Memory B cell (primary cell): ENCODE data around the gene PLBD2.
A peak's percentile ranks its signal among the peaks of the same experiment; 100 is the strongest.

Experiments used
- ATAC-seq: fragments of 150-1000 bp; cut with Tn5 transposase; 2 replicates; pipeline ENCODE4 v1.10.0; 2021; ENCODE audit warnings: low read depth, mild to moderate bottlenecking, moderate library complexity
- DNase-seq, 2 donors: peaks; one replicate each; pipeline ENCODE4 v3.0.0; 2022; ENCODE audit warnings: low spot score in 2 of 2
- H3K27ac Mint-ChIP-seq: one replicate; pipeline ENCODE4 v1.8.0; 2022; ENCODE audit warnings: mild to moderate bottlenecking, moderate library complexity, mixed read lengths
- H3K27me3 Mint-ChIP-seq: one replicate; pipeline ENCODE4 v1.8.0; 2022; ENCODE audit warnings: mixed read lengths
- H3K36me3 Mint-ChIP-seq: one replicate; pipeline ENCODE4 v1.8.0; 2022; ENCODE audit warnings: mild to moderate bottlenecking, mixed read lengths
- H3K4me1 Mint-ChIP-seq: one replicate; pipeline ENCODE4 v1.8.0; 2022; ENCODE audit warnings: mixed read lengths
- H3K4me3 Mint-ChIP-seq: one replicate; pipeline ENCODE4 v1.8.0; 2022; ENCODE audit warnings: mild to moderate bottlenecking, moderate library complexity, mixed read lengths
- H3K9me3 Mint-ChIP-seq: one replicate; pipeline ENCODE4 v1.8.0; 2022; ENCODE audit warnings: mixed read lengths

PLBD2 gene

DNA sequence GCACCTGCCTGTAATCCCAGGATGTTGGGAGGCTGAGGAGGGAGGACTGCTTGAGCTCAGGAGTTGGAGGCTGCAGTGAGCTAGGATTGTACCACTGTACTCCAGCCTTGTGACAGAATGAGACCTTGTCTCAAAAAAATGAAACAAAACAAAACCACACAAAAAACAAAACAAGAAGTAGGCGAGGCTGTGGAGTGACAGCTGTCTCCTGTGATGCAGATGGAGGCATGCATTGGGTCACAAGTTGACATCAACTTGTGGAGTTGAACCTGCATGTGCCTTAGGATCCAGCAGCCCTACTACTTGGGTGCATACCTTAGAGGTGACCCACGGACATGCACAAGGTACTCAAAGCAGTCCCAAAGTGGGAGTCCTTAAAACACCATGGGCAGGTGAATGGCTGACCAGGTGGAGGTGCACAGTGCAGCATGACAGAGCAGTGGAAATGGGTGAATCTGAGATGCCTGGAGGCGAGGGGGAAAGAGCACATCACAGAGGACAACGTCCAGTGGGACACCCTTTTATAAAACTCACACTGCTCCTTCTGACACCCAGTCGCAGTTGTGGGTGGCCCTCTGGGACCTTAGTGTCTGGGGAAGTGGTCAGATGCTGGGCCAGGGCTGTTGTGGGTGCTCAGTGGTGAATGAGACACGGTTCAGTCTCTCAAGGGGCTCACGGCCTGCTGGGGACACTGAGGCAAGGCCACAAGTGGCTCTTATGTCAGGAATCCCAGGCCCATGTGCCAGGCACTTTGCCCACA is 12.7 kb downstream of the PLBD2 start:
- H3K4me3 Mint-ChIP-seq: no peak overlapping the region
- no peak for DNase-seq

GRCh38 chr12:113371808-113372207 is 13.4 kb downstream of the PLBD2 start:
- no peak overlapping the region for H3K27ac Mint-ChIP-seq
- DNase-seq: no peak
- H3K4me3 Mint-ChIP-seq: no peak overlapping the region
- ATAC-seq: no peak
- H3K9me3 Mint-ChIP-seq: no peaks in the 10 kb centered on the region
- H3K27me3 Mint-ChIP-seq: no peaks in the 10 kb centered on the region
- peaks cover 25% of the 10 kb centered on the region for H3K36me3 Mint-ChIP-seq
- peaks cover 8% of the 10 kb centered on the region for H3K4me1 Mint-ChIP-seq

More for the DNA sequence above, 12.7 kb downstream of the PLBD2 start:
- Mint-ChIP-seq H3K9me3 (no peaks in the 10 kb centered on the region), H3K4me1 (peaks cover 8% of the 10 kb centered on the region), H3K36me3 (peaks cover 26% of the 10 kb centered on the region), H3K27ac (no peak overlapping the region), H3K27me3 (no peaks in the 10 kb centered on the region)
- peak; percentile 38 for ATAC-seq

- H3K4me3 Mint-ChIP-seq: no peak overlapping the region
- H3K9me3 Mint-ChIP-seq: no peaks in the 10 kb centered on the region
- H3K36me3 Mint-ChIP-seq: peaks cover 27% of the 10 kb centered on the region
- peaks cover 8% of the 10 kb centered on the region for H3K4me1 Mint-ChIP-seq
- no peak overlapping the region for H3K27ac Mint-ChIP-seq
- H3K27me3 Mint-ChIP-seq: no peaks in the 10 kb centered on the region
- DNase-seq: no peak
- no peak for ATAC-seq
These were observed 14.0 kb downstream of the PLBD2 start for GRCh38 chr12:113372371-113372770.

DNA sequence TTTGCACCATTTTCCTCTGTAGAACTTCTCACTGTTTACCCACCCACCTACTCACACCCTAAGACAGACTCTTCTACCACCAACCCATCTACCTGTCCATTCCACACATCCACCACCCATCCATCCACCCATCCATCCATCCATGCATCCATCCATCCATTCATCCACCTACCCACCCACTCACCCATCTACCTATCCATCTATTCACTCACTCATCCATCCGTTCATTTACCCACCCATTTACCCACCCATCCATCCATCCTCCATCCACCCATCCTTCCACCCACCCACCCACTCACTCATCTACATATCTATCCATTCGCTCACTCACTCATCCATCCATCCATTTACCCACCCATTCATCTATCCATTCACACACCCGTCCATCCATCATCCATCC is 15.1 kb downstream of the PLBD2 start:
- H3K27ac Mint-ChIP-seq: no peak overlapping the region
- peaks cover 30% of the 10 kb centered on the region for H3K36me3 Mint-ChIP-seq
- no peak overlapping the region for H3K4me3 Mint-ChIP-seq
- H3K4me1 Mint-ChIP-seq: peaks cover 8% of the 10 kb centered on the region
- DNase-seq (no peak), ATAC-seq (no peak)
- no peaks in the 10 kb centered on the region for H3K27me3 Mint-ChIP-seq
- no peaks in the 10 kb centered on the region for H3K9me3 Mint-ChIP-seq

- DNase-seq (no peak), ATAC-seq (no peak)
- Mint-ChIP-seq H3K9me3 (no peaks in the 10 kb centered on the region), H3K27me3 (no peaks in the 10 kb centered on the region), H3K4me3 (no peak overlapping the region), H3K27ac (no peak overlapping the region), H3K36me3 (peaks cover 30% of the 10 kb centered on the region), H3K4me1 (peaks cover 8% of the 10 kb centered on the region)
These were observed 15.6 kb downstream of the PLBD2 start for GRCh38 chr12:113373969-113374368.

DNA sequence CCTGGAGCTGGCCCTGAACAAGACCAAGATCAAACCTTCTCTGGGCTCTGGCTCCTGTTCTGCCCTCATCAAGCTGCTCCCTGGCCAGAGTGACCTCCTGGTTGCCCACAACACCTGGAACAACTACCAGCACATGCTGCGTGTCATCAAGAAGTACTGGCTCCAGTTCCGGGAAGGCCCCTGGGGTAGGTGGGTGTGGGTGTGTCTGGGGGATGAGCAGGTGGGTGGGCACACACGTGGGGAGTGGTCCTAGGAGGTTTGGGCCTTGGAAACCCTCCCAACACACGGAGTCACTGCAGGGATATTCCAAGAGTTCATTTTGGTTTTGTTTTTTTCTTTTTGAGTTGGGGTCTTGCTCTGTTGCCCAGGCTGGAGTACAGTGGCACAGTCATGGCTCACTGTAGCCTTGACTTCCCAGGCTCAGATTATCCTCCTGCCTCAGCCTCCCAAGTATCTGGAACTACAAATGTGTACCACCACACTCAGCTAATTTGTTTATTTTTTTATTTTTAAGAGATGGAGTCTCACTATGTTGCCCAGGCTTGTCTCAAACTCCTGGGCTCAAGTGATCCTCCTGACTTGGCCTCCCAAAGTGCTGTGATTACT is 16.5 kb downstream of the PLBD2 start:
- no peaks in the 10 kb centered on the region for H3K9me3 Mint-ChIP-seq
- peaks cover 32% of the 10 kb centered on the region for H3K36me3 Mint-ChIP-seq

DNA sequence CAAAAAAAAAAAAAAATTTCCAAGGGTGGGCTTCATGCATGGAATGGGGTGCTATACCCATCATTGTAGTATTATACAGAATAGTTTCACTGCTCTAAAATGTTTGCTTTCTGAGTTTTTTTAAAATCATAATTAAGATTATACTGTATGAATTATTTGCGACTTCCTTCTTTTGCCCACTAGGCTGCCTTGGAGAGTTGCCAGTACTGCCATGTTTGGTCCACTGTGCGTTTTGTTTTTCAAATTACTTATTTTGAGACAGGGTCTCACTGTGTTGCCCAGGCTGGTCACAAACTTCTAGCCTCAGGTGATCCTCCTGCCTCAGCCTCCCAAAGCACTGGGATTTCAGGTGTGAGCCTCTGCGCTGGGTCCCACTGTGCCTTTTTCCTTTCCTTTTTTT is 19.9 kb downstream of the PLBD2 start:
- DNase-seq (no peak), ATAC-seq (no peak)
- no peaks in the 10 kb centered on the region for H3K27me3 Mint-ChIP-seq
- peaks cover 30% of the 10 kb centered on the region for H3K36me3 Mint-ChIP-seq
- no peak overlapping the region for H3K4me3 Mint-ChIP-seq
- H3K27ac Mint-ChIP-seq: no peak overlapping the region
- H3K4me1 Mint-ChIP-seq: no peaks in the 10 kb centered on the region
- H3K9me3 Mint-ChIP-seq: no peaks in the 10 kb centered on the region

More for the DNA sequence above, 16.5 kb downstream of the PLBD2 start:
- Mint-ChIP-seq H3K4me3 (no peak overlapping the region), H3K27me3 (no peaks in the 10 kb centered on the region), H3K27ac (no peak overlapping the region), H3K4me1 (peaks cover 8% of the 10 kb centered on the region)
- no peak for ATAC-seq
- no peak for DNase-seq

GRCh38 chr12:113381220-113381619 is 22.8 kb downstream of the PLBD2 start:
- DNase-seq (no peak), ATAC-seq (no peak)
- Mint-ChIP-seq H3K4me1 (no peaks in the 10 kb centered on the region), H3K4me3 (no peak overlapping the region), H3K9me3 (no peaks in the 10 kb centered on the region), H3K27ac (no peak overlapping the region), H3K27me3 (no peaks in the 10 kb centered on the region), H3K36me3 (peaks cover 21% of the 10 kb centered on the region)

GRCh38 chr12:113382206-113382605 is 23.8 kb downstream of the PLBD2 start:
- H3K9me3 Mint-ChIP-seq: no peaks in the 10 kb centered on the region
- no peak overlapping the region for H3K4me3 Mint-ChIP-seq
- no peaks in the 10 kb centered on the region for H3K4me1 Mint-ChIP-seq
- H3K36me3 Mint-ChIP-seq: peaks cover 21% of the 10 kb centered on the region
- no peak for ATAC-seq
- no peak for DNase-seq
- H3K27me3 Mint-ChIP-seq: no peaks in the 10 kb centered on the region
- no peak overlapping the region for H3K27ac Mint-ChIP-seq

DNA sequence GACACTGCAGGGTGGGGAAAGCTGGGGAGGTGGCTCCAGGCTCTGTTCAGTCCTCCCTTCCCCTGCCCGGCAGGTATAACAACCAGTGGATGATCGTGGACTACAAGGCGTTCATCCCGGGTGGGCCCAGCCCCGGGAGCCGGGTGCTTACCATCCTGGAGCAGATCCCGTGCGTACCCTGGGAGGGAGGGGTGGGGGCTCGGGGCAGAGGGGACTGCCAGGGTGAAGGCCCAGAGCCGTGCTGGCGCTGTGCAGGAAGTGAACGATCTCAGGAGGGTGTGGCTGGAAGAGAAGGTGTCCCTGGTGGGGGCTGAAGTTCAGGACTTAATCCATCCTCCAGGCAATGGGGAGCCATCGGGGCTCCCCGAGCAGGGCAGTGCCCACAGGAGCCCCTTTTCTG is 26.4 kb downstream of the PLBD2 start:
- Mint-ChIP-seq H3K4me1 (no peaks in the 10 kb centered on the region), H3K4me3 (no peak overlapping the region), H3K27ac (no peak overlapping the region)

DNA sequence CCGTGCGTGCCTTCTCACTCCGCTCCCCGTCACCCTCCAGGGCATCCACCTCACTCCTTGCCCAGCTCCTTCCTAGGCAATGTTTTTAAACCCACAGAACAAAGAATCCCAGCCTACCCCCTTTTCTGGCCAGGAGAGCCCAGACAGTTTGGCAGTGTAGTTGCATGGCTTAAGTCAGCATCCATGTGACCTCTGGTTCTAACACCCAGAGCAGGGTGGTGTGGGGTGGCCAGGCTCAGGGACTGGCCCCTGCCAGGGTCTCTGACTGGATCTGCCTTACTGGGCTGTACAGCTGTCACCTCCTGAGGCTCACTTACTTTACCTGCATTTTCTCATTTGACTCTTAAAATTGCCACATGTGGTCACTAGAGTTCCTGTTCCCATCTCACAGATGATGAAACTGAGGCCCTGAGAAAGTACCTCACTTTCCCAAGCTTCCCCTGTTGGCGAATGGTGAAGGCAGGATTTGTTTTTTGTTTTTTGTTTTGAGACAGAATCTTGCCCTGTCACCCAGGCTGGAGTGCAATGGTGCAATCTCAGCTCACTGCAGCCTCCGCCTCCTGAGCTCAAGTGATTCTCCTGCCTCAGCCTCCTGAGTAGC is 27.0 kb downstream of the PLBD2 start:
- Mint-ChIP-seq H3K9me3 (no peaks in the 10 kb centered on the region), H3K4me1 (no peaks in the 10 kb centered on the region), H3K4me3 (no peak overlapping the region), H3K36me3 (peaks cover 20% of the 10 kb centered on the region), H3K27me3 (no peaks in the 10 kb centered on the region), H3K27ac (no peak overlapping the region)
- DNase-seq: no peak
- ATAC-seq: no peak

More for the DNA sequence above, 26.4 kb downstream of the PLBD2 start:
- Mint-ChIP-seq H3K27me3 (no peaks in the 10 kb centered on the region), H3K36me3 (peaks cover 21% of the 10 kb centered on the region), H3K9me3 (no peaks in the 10 kb centered on the region)
- DNase-seq: no peak
- no peak for ATAC-seq

DNA sequence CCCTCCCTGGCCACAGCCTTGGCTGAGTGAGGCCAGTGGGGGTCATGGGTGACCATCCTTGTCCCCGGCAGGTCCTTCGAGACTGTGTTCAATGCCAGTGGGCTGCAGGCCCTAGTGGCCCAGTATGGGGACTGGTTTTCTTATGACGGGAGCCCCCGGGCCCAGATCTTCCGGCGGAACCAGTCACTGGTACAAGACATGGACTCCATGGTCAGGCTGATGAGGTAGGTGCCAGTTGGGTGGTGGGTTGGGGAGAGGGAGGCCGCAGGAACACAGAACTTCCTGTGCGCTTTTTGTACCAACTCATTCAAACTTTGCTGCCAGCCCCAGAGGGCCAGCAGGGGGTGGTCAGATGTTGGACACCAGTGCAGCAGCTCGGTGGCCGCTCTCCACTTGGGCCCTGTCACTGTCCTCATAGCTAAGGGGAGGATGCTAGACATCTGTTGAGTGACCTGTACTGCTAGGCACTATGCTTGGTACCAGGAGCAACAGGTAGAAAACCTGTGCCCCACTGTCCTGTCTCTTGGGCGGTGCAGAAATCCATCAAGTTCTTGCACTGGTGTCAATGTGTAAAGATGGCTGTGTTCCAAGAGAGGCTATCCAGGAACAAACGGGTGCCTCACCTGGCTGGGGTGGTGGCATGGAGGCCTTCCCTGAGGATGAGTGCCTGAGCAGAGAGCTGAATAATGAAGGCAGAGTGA is 28.6 kb downstream of the PLBD2 start:
- Mint-ChIP-seq H3K27me3 (no peaks in the 10 kb centered on the region), H3K4me3 (no peak overlapping the region), H3K27ac (no peak overlapping the region), H3K36me3 (peaks cover 18% of the 10 kb centered on the region), H3K9me3 (no peaks in the 10 kb centered on the region), H3K4me1 (no peaks in the 10 kb centered on the region)
- ATAC-seq: no peak
- DNase-seq: no peak

DNA sequence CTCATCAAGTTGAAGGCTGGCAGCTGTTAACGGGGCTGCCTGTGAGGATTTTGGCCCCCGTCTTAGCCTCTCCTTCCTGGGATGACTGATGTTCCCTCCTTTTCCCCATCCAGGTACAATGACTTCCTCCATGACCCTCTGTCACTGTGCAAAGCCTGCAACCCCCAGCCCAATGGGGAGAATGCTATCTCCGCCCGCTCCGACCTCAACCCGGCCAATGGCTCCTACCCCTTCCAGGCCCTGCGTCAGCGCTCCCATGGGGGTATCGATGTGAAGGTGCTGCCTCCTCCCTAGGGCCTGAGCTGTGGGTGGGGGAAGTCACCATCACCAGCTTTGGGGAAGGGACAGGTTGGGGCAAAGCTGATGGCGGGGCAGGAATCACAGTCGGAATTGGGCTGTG is 29.2 kb downstream of the PLBD2 start:
- no peak overlapping the region for H3K27ac Mint-ChIP-seq
- DNase-seq (no peak), ATAC-seq (no peak)
- H3K36me3 Mint-ChIP-seq: peaks cover 18% of the 10 kb centered on the region
- H3K4me3 Mint-ChIP-seq: no peak overlapping the region
- no peaks in the 10 kb centered on the region for H3K9me3 Mint-ChIP-seq
- no peaks in the 10 kb centered on the region for H3K27me3 Mint-ChIP-seq
- no peaks in the 10 kb centered on the region for H3K4me1 Mint-ChIP-seq

DNA sequence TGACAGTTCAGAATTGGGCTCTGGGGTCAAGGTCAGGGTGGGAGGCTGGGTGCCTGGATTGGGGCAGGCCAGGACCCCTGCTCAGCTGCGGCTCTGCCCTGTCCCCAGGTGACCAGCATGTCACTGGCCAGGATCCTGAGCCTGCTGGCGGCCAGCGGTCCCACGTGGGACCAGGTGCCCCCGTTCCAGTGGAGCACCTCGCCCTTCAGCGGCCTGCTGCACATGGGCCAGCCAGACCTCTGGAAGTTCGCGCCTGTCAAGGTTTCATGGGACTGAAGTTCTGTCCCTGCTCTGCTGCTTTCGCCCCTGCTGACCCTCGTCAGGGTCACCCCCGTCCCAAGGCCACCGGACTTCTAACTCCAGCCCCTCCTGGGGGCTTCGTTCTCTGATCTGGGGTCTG is 30.0 kb downstream of the PLBD2 start:
- ATAC-seq: no peak

More for the DNA sequence above, 30.0 kb downstream of the PLBD2 start:
- Mint-ChIP-seq H3K27ac (no peak overlapping the region), H3K36me3 (peaks cover 18% of the 10 kb centered on the region), H3K4me3 (no peak overlapping the region), H3K4me1 (no peaks in the 10 kb centered on the region), H3K27me3 (no peaks in the 10 kb centered on the region), H3K9me3 (no peaks in the 10 kb centered on the region)
- no peak for DNase-seq
